SJCRH30 (cell line): ENCODE measurements around the gene OTUD4. TPM values are rescaled to one million over a fixed set of nuclear protein-coding genes. Genes with fewer than 3 reads are reported as not detected.
"Not testable (repeated sequence)": the region's sequence is repeated elsewhere in the genome, so short reads cannot be mapped to it uniquely, and the experiment has no call there.

Experiments used
- DNase-seq, 2 experiments: peaks; one replicate each; pipeline ENCODE4 v3.0.0-alpha.2; 2015 to 2020
- H3K27ac ChIP-seq: fragments of 250-450 bp; sonication (Bioruptor Pico); 2 replicates; pipeline ENCODE4 v1.5.1; 2020; ENCODE audit warnings: mild to moderate bottlenecking, moderate library complexity
- H3K27me3 ChIP-seq: fragments of 250-450 bp; sonication (Bioruptor Pico); 2 replicates; pipeline ENCODE4 v1.5.1; 2020; ENCODE audit warnings: mild to moderate bottlenecking, moderate library complexity
- H3K36me3 ChIP-seq: fragments of 250-450 bp; sonication (Bioruptor Pico); 2 replicates; pipeline ENCODE4 v1.5.1; 2020; ENCODE audit warnings: mild to moderate bottlenecking, moderate library complexity
- H3K4me1 ChIP-seq: fragments of 250-450 bp; sonication (Bioruptor Pico); 2 replicates; pipeline ENCODE4 v1.5.1; 2020; ENCODE audit warnings: mild to moderate bottlenecking, moderate library complexity
- H3K4me3 ChIP-seq: fragments of 250-450 bp; sonication (Bioruptor Pico); 2 replicates; pipeline ENCODE4 v1.5.1; 2020; ENCODE audit warnings: mild to moderate bottlenecking, moderate library complexity
- H3K9me3 ChIP-seq: fragments of 250-450 bp; sonication (Bioruptor Pico); replicated peaks from 2 replicates; pipeline ENCODE4 v1.5.1; 2020; ENCODE audit warnings: mild to moderate bottlenecking, moderate library complexity
- total RNA-seq: library from RNA; depleted of rRNA; stranded (reverse); fragments of >200 nt; shearing (Covaris generic); gene quantifications from 2 replicates; pipeline ENCODE4 v1.2.3, GENCODE V29; 2014

OTUD4 gene
- total RNA-seq, 1 experiment from 2014 or later, result 30.8 TPM

DNA sequence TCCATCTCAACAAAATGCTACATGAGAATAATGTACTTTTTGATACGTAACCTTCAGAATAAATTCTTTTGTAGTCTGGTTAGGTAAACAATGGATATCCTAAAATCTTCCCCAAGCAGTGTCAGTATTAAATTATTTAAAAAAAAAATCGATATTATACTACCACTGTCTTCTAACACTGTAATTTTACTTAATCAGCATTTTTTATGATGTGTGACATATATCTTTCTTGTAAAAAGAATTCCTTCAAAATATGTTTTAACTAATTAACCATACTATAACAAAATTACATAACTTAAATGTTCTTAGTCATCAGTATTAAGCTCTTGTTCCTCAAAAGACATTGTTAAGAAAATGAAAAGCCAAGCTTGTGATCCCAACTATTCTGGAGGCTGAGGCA, 12.5 kb downstream of the OTUD4 start:
- H3K4me1 ChIP-seq, result no peaks in the 10 kb centered on the region
- H3K4me3 ChIP-seq, result no peak overlapping the region
- H3K36me3 ChIP-seq, result peaks cover 20% of the 10 kb centered on the region
- no peaks in the 10 kb centered on the region for H3K9me3 ChIP-seq
- H3K27me3 ChIP-seq, result no peaks in the 10 kb centered on the region
- DNase-seq, result no peak
- no peak overlapping the region for H3K27ac ChIP-seq

DNA sequence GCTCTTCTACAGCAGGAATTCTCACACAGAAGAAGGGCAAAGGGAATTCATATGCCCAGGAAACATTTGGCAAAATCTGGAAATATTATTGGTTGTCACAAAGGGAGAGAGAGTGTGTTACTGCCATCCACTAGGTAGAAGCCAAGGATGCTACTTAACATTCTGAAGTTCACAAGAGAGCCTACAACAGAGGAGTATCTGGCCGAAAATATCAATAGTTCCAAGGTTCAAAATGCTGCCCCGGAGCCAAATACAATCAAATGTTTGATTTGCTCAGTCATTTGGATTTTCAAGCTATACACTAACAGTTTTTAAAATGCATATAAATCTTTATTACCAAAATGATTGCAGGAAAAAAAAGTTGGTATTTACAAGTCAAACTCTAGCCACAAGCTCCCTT, 18.8 kb downstream of the OTUD4 start:
- Histone ChIP-seq H3K27ac (no peak overlapping the region), H3K36me3 (peaks cover 26% of the 10 kb centered on the region), H3K4me1 (no peaks in the 10 kb centered on the region), H3K27me3 (no peaks in the 10 kb centered on the region), H3K4me3 (no peak overlapping the region), H3K9me3 (no peaks in the 10 kb centered on the region)
- no peak for DNase-seq

DNA sequence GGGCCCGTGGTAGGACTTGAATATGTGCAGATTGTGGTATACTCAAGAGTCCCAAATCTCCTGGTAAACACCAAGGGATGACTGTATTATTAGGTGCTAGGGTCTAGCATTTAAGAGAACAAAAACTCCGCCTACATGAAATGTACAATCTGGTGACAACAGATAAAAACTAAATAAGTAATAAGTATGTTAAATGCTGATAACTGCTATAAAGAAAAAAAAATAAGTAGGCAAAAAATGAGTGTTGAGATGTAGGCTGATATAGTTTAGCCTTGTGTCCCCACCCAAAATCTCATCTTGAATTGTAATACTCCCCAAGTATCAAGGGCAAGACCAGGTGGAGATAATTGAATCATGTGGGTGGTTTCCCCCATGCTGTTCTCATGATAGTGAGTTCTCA, 23.4 kb downstream of the OTUD4 start:
- peaks cover 22% of the 10 kb centered on the region for H3K36me3 ChIP-seq

DNA sequence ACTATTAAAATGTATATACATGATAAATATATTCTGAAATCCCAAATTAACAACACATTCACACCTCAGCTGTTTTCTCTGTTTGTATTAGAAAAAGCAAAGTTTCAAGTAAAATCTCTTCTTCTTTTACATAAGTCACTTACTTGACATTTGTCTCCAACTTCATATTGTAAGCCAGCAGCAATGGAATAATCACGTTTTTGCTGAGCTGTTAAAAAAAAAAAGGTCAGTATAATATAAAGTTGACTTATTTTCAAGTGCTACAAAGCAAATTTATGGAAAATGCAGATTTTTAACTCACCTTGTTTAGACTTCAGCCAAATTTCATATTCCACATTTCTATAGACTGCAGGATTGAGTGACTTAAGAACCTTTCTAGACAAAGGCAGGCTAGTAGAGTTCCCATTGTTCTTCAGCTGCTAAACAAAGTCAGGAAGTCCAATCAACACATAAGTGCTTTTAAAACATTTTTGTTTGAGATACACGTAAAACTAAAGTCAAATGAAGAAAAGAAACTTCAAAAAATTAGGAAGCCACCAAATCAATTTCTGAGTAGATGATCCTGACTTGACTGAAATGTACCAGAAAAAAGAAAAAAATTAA, 25.0 kb downstream of the OTUD4 start:
- H3K36me3 ChIP-seq, result peaks cover 24% of the 10 kb centered on the region; the same call in 1 of the 2 replicates
- H3K4me3 ChIP-seq, result no peak overlapping the region
- H3K27ac ChIP-seq, result no peak overlapping the region
- DNase-seq, result no peak
- H3K27me3 ChIP-seq, result no peaks in the 10 kb centered on the region
- no peaks in the 10 kb centered on the region for H3K4me1 ChIP-seq
- H3K9me3 ChIP-seq, result no peaks in the 10 kb centered on the region

More for the DNA sequence above, 23.4 kb downstream of the OTUD4 start:
- Histone ChIP-seq H3K27me3 (no peaks in the 10 kb centered on the region), H3K27ac (no peak overlapping the region), H3K4me1 (no peaks in the 10 kb centered on the region), H3K4me3 (no peak overlapping the region), H3K9me3 (no peaks in the 10 kb centered on the region)
- no peak for DNase-seq

DNA sequence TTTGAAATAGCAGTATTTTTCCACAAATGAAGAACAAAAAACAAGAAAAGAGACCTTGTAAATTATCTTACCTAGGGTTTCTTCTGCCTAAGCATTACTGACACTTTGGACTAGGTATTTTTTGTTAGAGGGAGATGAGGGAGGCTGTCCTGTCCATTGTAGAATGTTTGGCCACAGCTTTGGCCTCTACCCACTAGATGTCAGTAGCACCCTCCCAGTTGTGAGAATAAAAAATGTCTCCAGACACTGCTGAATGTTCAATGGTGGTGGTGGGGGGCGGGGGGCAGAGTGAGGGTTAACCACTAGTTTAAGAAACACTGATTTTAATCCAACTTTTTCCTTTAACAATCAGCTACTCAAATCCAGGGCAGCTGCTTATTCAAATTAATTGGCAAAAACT, 25.8 kb downstream of the OTUD4 start:
- no peak overlapping the region for H3K4me3 ChIP-seq
- no peaks in the 10 kb centered on the region for H3K4me1 ChIP-seq
- no peaks in the 10 kb centered on the region for H3K27me3 ChIP-seq
- H3K9me3 ChIP-seq, result no peaks in the 10 kb centered on the region
- DNase-seq, result peak in 1 of 2 experiments; percentile 20
- H3K36me3 ChIP-seq, result peaks cover 24% of the 10 kb centered on the region
- H3K27ac ChIP-seq, result no peak overlapping the region

DNA sequence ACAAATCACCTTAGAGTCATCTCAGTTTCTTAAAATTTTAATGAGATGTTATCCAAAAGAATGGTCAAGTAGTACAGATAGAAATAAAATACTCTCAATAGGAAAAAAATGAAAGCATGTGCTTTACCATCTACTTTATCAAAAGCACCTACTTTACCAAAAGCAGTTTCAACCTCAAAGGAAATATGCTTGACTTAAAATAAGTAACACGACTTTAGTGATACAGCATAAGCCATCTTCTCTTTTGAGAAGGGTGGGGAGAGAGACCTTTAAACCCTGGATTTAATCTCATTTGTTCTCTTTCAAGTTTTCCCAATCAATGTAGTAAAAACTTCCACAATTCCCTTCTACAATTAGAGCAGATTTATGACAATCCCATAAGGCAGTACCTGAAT, 26.5 kb downstream of the OTUD4 start:
- Histone ChIP-seq H3K4me1 (no peaks in the 10 kb centered on the region), H3K4me3 (no peak overlapping the region), H3K27me3 (no peaks in the 10 kb centered on the region), H3K36me3 (peaks cover 29% of the 10 kb centered on the region), H3K9me3 (no peaks in the 10 kb centered on the region), H3K27ac (no peak overlapping the region)
- no peak for DNase-seq

DNA sequence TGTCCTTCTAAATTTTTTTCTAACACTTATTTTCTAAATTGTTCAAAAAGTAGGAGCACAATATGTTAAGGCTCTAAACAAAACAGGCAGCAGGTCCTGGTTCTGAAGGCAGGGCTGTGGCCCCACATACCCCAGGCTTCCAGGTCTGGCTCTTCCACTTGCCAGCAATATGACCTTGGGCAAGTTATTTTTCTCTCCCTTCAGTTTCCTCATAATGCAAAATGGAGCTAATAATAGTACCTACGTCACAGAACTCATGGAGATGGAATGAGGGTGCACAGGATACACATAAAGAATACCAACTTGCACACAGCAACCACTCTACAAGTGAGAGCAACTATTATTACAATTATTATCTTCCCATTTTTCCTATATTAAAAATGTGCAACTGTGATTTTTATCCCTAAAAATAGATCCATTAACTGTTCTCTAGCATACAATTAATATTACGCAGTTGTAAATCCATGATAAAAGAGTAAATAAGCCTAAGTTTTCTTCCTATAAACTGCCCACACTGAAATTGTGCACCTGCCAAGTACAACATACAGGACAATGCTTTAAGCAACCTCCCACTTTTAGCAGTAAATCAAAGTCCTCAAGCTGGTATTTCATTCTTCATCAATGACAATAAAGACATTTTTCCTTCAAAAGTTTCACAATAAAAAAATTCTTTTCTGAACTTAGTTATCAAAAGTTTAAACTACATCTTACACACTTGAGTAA, 27.0 kb downstream of the OTUD4 start:
- DNase-seq, result no peak
- Histone ChIP-seq H3K27me3 (no peaks in the 10 kb centered on the region), H3K36me3 (peaks cover 31% of the 10 kb centered on the region), H3K27ac (no peak overlapping the region), H3K9me3 (no peaks in the 10 kb centered on the region), H3K4me3 (no peak overlapping the region), H3K4me1 (no peaks in the 10 kb centered on the region)

DNA sequence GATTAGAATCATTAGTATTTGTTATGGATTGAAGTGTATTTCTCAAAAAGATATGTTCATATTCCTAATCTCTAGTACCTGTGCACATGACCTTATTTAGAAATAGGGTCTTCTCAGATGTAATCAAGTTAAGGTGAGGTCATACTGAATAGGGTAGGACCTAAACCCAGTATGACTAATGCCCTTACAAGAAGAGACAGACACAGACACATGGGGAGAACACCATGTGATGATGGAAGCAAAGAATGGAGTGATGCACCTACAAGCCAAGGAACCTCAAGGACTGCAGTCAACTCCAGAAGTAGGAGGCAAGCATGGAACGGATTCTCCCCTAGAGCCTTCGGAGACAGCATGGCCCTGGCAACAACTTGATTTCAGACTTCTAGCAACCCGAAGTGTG, 31.4 kb downstream of the OTUD4 start:
- H3K27ac ChIP-seq, result no peak overlapping the region
- H3K9me3 ChIP-seq, result no peaks in the 10 kb centered on the region
- no peaks in the 10 kb centered on the region for H3K4me1 ChIP-seq
- DNase-seq, result no peak
- H3K27me3 ChIP-seq, result no peaks in the 10 kb centered on the region
- no peak overlapping the region for H3K4me3 ChIP-seq
- H3K36me3 ChIP-seq, result peaks cover 47% of the 10 kb centered on the region

DNA sequence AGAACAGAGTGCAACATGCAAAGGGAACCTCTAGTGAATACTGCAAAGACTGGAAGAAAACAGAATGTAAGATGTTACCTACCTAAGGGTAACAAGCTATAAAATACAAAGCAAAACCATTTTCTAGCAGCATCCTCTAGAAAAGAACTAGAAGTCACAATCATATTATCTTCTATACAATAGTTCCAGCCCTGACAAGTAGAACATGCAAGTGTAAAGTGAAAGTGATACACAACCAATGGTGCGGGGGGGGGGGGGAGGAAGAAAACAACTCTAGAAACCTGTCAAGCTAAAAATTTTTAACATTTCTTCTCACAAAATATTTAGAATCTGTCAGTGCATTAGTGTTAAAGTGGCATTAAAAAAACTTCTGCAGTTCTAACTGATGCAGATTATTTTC, 44.2 kb downstream of the OTUD4 start:
- DNase-seq, H3K27me3 ChIP-seq, H3K9me3 ChIP-seq, H3K27ac ChIP-seq, H3K4me3 ChIP-seq, H3K4me1 ChIP-seq: not testable (repeated sequence)
- peaks cover 26% of the 10 kb centered on the region for H3K36me3 ChIP-seq

DNA sequence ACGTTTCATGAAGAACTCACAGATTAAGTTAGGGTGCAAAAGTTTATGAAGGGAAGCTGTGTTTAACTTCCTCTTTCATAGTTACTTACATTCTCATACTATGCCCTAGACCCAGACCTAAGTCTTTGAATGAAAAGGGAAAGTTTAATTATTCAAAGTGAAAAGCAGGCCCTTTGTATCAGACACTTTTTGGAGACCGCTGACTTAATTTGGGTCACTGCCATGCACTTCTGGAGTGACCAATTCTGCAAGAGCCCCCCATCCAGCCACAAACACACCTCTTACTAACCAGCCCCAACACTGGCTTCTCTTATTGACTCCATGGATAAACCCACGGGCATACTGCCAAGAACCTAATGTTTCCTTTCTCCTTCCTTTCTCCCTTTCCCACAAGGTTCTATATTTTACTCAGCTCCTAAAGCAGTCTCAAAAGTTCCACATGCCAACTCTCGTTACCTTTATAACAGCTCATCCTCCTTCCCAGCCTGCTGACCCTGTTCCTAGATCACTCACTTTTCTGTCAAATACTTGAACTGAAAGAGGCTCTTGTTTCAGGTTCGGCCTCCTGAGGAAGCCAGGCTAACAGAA, 47.8 kb downstream of the OTUD4 start:
- Histone ChIP-seq H3K27ac (no peak overlapping the region), H3K9me3 (no peaks in the 10 kb centered on the region)
- peak; percentile 3 to 27 for DNase-seq

DNA sequence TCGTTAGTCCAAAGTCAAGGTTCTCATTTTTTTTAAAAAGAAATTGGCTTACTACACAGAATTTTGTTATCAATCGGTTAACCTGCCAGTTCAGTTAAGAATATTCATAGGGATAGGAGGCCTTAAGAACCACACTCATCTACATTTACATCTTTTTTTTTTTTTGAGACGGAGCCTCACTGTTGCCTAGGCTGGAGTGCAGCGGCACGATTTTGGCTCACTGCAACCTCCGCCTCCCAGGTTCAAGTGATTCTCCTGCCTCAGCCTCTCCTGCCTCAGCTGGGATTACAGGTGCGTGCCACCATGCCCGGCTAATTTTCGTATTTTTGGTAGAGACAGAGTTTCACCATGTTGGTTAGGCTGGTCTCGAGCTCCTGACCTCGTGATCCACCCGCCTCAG, 48.5 kb downstream of the OTUD4 start:
- H3K4me1 ChIP-seq, result no peaks in the 10 kb centered on the region
- H3K27me3 ChIP-seq, result no peaks in the 10 kb centered on the region
- H3K27ac ChIP-seq, result no peak overlapping the region
- DNase-seq, result no peak
- H3K9me3 ChIP-seq, result no peaks in the 10 kb centered on the region
- H3K36me3 ChIP-seq, result peaks cover 27% of the 10 kb centered on the region
- H3K4me3 ChIP-seq, result no peak overlapping the region

More for the DNA sequence above, 47.8 kb downstream of the OTUD4 start:
- H3K4me3 ChIP-seq, result no peak overlapping the region
- H3K4me1 ChIP-seq, result no peaks in the 10 kb centered on the region
- H3K27me3 ChIP-seq, result no peaks in the 10 kb centered on the region
- peaks cover 22% of the 10 kb centered on the region for H3K36me3 ChIP-seq

DNA sequence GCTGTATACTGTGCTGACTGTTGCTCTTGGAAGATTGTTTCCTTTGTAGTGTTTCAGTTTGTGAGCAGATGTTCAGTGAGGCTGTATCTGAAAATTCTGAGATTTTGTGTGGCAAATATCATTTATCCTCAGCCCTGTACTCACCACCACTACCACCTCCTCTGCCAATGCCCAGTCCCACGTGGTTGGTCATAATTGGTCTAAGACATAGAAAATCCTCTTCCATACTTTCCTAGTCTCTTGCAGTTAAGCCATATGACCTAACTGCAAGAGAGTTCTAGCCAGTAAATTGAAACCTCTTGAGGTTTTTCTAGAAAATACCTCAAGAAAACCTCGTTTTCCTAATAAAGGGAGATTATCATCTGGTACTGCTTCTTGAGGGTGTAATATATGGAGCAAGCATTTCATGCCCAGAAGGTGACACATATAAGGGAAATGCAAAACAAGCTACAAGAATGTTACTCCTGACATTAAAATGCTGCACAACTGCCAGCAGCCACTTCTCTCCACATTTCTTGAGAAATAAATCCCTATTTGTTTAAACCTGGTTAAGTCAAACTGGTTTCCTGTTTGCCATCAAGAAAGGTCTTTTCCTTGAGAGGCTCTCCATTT, 49.5 kb downstream of the OTUD4 start:
- Histone ChIP-seq H3K4me3 (no peak overlapping the region), H3K36me3 (peaks cover 34% of the 10 kb centered on the region), H3K4me1 (no peaks in the 10 kb centered on the region), H3K27me3 (no peaks in the 10 kb centered on the region), H3K27ac (no peak overlapping the region), H3K9me3 (no peaks in the 10 kb centered on the region)
- DNase-seq, result no peak

DNA sequence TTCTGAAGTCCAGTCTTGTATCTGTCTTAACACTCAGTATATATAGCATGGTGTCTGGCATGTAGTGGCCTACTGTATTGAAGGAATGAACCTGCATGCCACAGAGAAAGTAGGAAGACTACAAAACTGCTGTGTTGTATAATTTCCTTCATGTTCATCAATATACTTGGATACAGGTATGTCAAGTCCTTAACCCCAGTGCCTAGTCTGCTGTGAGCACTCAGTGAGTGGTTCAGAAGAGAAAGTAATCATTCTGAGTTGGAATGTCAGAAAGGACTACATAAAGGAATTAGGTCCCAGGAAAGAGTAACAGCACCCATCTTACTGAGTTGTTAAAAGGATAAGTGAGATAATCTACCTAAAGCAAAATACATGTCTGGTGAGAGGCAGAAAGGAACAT, 50.3 kb downstream of the OTUD4 start:
- Histone ChIP-seq H3K36me3 (peaks cover 42% of the 10 kb centered on the region), H3K27ac (no peak overlapping the region), H3K27me3 (no peaks in the 10 kb centered on the region), H3K9me3 (no peaks in the 10 kb centered on the region), H3K4me3 (no peak overlapping the region), H3K4me1 (no peaks in the 10 kb centered on the region)
- no peak for DNase-seq

DNA sequence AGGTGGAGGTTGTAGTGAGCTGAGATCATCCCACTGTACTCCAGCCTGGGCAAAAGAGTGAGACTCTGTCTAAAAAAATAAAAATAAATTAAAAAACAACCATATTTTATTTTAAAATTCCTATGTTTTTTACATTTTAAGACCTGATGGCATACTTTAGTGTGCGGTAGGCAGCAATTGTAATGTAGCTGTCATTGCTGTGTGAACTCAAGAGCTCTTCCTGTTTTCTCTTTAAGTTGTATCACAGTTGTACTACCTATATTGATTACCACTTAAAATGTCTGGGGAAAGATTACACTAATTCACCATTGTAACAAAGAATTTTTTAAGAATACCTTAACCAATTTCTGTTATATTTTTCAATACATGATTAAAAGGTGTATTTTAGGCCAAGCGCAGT, 55.0 kb downstream of the OTUD4 start:
- Histone ChIP-seq H3K27me3 (no peaks in the 10 kb centered on the region), H3K9me3 (no peaks in the 10 kb centered on the region), H3K4me3 (no peak overlapping the region), H3K36me3 (peaks cover 77% of the 10 kb centered on the region), H3K4me1 (no peaks in the 10 kb centered on the region), H3K27ac (no peak overlapping the region)
- no peak for DNase-seq

DNA sequence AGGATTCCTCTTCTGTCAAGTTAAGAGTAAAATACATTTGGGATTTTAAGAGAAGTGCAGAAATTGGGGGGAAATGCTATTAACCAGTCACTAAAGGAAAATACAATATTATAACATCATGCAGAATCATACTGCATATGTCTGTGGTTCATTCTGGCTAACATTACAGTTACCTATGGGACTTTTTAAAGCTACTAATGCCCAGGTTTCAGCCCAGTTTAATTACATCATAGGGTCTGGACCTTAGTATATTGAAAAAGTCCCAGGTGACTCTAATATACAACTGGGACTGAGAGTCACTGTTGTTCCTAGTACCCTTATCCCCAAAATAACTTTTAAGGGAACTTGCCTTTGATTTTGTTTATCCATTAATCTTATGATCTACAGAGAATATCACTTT, 72.3 kb downstream of the OTUD4 start:
- Histone ChIP-seq H3K36me3 (peaks cover 84% of the 10 kb centered on the region), H3K27ac (no peak overlapping the region), H3K4me1 (peaks cover 8% of the 10 kb centered on the region; the same call in 1 of the 2 replicates), H3K4me3 (no peak overlapping the region), H3K9me3 (no peaks in the 10 kb centered on the region), H3K27me3 (no peaks in the 10 kb centered on the region)
- no peak for DNase-seq
